Fibroblast of upper back skin (primary cell): Measurements from ENCODE around the gene CEP250.
"Not testable (repeated sequence)": the region's sequence is repeated elsewhere in the genome, so short reads cannot be mapped to it uniquely, and the experiment has no call there.

Experiments used
- DNase-seq: peaks from one replicate; pipeline ENCODE4 v3.0.0-alpha.2; 2013

CEP250 gene, protein sequence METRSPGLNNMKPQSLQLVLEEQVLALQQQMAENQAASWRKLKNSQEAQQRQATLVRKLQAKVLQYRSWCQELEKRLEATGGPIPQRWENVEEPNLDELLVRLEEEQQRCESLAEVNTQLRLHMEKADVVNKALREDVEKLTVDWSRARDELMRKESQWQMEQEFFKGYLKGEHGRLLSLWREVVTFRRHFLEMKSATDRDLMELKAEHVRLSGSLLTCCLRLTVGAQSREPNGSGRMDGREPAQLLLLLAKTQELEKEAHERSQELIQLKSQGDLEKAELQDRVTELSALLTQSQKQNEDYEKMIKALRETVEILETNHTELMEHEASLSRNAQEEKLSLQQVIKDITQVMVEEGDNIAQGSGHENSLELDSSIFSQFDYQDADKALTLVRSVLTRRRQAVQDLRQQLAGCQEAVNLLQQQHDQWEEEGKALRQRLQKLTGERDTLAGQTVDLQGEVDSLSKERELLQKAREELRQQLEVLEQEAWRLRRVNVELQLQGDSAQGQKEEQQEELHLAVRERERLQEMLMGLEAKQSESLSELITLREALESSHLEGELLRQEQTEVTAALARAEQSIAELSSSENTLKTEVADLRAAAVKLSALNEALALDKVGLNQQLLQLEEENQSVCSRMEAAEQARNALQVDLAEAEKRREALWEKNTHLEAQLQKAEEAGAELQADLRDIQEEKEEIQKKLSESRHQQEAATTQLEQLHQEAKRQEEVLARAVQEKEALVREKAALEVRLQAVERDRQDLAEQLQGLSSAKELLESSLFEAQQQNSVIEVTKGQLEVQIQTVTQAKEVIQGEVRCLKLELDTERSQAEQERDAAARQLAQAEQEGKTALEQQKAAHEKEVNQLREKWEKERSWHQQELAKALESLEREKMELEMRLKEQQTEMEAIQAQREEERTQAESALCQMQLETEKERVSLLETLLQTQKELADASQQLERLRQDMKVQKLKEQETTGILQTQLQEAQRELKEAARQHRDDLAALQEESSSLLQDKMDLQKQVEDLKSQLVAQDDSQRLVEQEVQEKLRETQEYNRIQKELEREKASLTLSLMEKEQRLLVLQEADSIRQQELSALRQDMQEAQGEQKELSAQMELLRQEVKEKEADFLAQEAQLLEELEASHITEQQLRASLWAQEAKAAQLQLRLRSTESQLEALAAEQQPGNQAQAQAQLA (N-terminal part only)

DNA sequence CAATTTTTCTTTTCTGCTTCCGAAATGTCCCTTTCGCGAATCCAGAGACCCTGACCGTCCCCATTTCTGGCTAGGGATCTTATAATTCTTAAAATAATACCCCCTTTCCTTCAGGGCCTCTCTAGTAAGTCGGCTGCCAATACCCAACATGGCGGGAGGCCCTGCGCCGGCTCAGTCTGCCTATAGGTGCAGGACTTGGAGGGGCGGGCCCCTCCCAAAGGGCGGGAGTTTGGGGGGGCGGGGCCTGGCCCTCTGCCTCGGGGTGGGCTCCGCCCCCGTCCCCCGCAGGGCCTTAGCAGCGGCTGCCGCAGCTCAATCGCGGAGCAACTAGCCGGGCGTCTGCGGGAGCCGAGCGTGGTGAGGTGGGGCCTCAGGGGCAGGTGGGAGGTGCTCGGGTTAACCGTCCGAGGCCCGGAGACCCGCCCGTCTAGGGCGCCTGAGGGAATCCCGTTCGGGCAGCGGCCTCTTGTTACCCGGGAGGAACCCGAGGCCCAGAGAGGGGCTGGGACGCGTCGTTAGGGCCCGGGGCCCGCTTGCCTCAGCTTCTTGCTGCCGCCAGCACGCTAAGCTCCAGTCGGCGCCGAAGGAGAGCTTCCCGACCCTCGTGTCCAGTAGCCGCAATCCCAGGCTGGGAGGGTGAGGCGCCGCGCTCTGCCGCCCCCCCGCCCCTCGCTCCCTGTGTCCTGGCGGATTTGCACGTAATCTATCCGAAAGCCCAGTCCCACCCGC lies at the start of gene CEP250:
Gene CEP250 (plus strand): TSS at position 718 of the 729 bp plus-strand sequence. CDS start 6,770 bp downstream, outside the sequence.
- peak; percentile 94 for DNase-seq

GRCh38 chr20:35405775-35406174 lies 49.6 kb upstream of the CEP250 start:
- DNase-seq = no peak

GRCh38 chr20:35408270-35408669 lies 47.1 kb upstream of the CEP250 start:
- no peak for DNase-seq

GRCh38 chr20:35409542-35409941 lies 45.9 kb upstream of the CEP250 start:
- DNase-seq = no peak

DNA sequence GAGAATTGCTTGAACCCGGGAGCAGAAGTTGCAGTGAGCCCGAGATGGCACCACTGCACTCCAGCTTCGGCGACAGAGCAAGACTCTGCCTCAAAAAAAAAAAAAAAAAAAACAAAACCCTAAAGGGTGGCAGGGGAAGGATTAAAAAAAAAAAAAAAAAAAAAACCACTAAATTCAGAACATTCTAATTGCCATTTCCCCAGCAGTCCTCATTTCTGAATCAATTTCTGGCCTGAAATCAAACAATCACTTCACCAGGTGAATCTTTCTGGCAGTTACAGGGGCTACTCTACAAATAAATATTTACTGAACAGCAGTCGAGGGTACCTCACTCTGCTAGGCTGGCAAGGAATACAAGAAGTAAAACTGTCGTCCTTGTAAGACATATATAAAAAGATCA lies 44.8 kb upstream of the CEP250 start:
- DNase-seq = no peak

DNA sequence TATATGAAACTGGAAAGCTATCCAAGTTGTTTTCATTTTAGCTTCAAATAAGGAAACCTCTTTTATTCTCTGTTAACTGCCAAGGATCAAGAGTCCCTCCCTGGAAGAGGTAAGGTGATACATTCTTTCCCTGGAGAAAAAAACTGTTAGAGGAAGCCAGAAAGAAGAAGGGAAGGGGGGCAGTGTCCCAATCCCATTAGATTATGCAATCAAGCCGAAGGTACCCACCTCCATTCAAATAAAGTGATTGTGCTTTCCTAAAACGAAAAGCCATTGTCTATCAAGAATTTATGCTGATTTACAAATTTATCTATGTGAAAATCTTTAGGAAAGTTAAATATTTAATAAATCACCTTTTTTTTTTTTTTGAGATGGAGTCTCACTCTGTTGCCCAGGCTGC lies 34.1 kb upstream of the CEP250 start:
- no peak for DNase-seq

DNA sequence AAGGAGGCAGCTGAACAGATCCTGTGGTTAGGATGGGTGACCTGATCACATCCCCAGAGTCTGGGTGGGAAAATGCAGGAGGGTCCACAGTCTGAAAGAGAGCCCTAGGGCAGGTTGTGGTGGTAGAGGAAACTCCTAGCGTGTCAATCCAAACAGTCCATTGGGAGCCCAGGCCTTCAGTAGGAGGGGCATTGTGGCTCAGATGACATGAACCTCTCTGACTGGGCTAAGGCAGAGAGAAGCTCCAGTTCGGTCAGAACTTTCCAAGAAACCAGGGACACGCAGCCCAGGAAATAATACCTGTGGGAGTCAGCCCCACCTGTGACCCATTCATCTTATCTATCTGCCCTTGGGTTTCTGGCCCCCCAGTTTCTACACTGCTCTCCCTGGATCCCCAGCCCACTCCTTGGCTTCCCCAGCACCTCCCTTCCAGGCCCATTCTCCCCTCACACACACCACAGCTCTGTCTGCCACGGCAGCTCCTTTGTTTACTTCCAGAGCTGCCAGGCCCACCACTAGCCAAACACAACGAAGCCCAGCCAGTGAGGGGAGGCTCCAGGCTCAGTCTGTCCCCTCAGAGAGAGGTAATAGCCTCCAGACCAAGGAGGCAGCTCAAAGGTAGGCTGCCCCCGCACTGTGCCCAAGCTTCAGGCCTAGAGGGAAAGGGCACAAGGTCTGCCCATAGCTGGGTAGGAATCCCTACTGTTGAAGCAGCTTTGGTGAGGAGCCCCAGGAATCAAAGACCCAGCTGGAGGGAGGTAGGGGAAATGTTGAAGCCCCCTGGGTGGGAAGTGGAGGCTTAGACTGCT lies 23.6 kb upstream of the CEP250 start:
- DNase-seq = no peak

GRCh38 chr20:35432430-35432735 lies 23.0 kb upstream of the CEP250 start:
- DNase-seq = no peak

GRCh38 chr20:35433337-35433736 lies 22.1 kb upstream of the CEP250 start:
- DNase-seq = no peak

- DNase-seq = no peak
Measured at GRCh38 chr20:35434085-35435005, 21.1 kb upstream of the CEP250 start.

- no peak for DNase-seq
Measured at GRCh38 chr20:35436177-35436573, 19.2 kb upstream of the CEP250 start.

- no peak for DNase-seq
Measured at GRCh38 chr20:35437599-35437998, 17.8 kb upstream of the CEP250 start.

DNA sequence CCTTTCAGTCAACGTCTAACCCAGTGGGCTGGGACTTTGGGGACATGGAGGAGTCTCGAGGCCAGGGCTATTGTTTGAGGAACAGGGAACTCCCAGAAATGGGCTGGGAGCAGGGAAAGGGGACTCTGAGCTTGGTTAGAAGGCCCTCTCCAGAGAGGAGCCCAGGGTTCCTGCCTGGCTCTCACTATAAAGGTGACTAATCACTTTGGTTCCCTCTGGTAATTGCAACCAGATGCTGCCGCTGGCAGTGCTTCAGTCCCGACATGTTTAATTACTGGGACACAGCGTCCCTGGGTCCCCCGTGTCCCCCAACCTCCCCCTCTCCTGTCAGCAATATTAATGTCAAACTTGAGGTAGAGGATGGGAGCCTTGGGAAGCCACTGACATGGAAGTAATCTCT lies 12.4 kb upstream of the CEP250 start:
- DNase-seq = peak; percentile 90

- no peak for DNase-seq
Measured at GRCh38 chr20:35444226-35444625, 11.2 kb upstream of the CEP250 start.

GRCh38 chr20:35446356-35447078 lies 8.9 kb upstream of the CEP250 start:
- no peak for DNase-seq

GRCh38 chr20:35447082-35447789 lies 8.2 kb upstream of the CEP250 start:
- DNase-seq = peak; percentile 82

GRCh38 chr20:35448788-35449373 lies 6.5 kb upstream of the CEP250 start:
- DNase-seq = no peak

- not testable (repeated sequence) for DNase-seq
Measured at GRCh38 chr20:35449855-35450254, 5.5 kb upstream of the CEP250 start.

GRCh38 chr20:35451295-35451694 lies 4.1 kb upstream of the CEP250 start:
- no peak for DNase-seq
